Liver (tissue), 9 donors: ENCODE measurements around the gene SATB1. TPM values are rescaled to one million over a fixed set of nuclear protein-coding genes. Genes with fewer than 3 reads are reported as not detected.

Source experiments
- DNase-seq: peaks from one replicate; pipeline ENCODE4 v3.0.0-alpha.2; 2017; ENCODE audit warnings: low spot score
- H3K27ac ChIP-seq, 2 donors: one replicate each; pipeline ENCODE4 v1.7.0; 2013; ENCODE audit warnings: inconsistent platforms in 2 of 2, low read length in 2 of 2, control low read depth in 1 of 2, low read depth in 1 of 2, mild to moderate bottlenecking in 1 of 2
- H3K27me3 ChIP-seq, 4 donors: one replicate each; pipeline versions ENCODE4 v1.6.1 to v1.7.0; 2013; ENCODE audit warnings: low read length in 3 of 4, inconsistent platforms in 1 of 4, mild to moderate bottlenecking in 1 of 4, moderate library complexity in 1 of 4; ENCODE audit not compliant: control insufficient read depth in 4 of 4, insufficient read depth in 4 of 4
- H3K36me3 ChIP-seq, 4 donors: one replicate each; pipeline versions ENCODE4 v1.6.1 to v1.7.0; 2013; ENCODE audit warnings: low read length in 3 of 4, mild to moderate bottlenecking in 3 of 4, low read depth in 1 of 4, moderate library complexity in 1 of 4; ENCODE audit not compliant: control insufficient read depth in 4 of 4, insufficient read depth in 3 of 4
- H3K4me1 ChIP-seq, 4 donors: one replicate each; pipeline versions ENCODE4 v1.6.1 to v1.7.0; 2013; ENCODE audit warnings: low read length in 3 of 4, mild to moderate bottlenecking in 3 of 4, moderate library complexity in 1 of 4; ENCODE audit not compliant: control insufficient read depth in 4 of 4, insufficient read depth in 4 of 4
- H3K4me3 ChIP-seq, 3 donors: one replicate each; pipeline versions ENCODE4 v1.6.1 to v1.7.0; 2013; ENCODE audit warnings: low read length in 3 of 3, control low read depth in 1 of 3, low read depth in 1 of 3, mild to moderate bottlenecking in 1 of 3
- H3K9ac ChIP-seq, 2 donors: one replicate each; pipeline ENCODE4 v1.7.0; 2013; ENCODE audit warnings: low read length in 2 of 2, mild to moderate bottlenecking in 2 of 2, moderate library complexity in 2 of 2, control low read depth in 1 of 2, low read depth in 1 of 2
- H3K9me3 ChIP-seq, 4 donors: one replicate each; pipeline versions ENCODE4 v1.6.1 to v1.7.0; 2013; ENCODE audit warnings: low read length in 3 of 4; ENCODE audit not compliant: control insufficient read depth in 4 of 4
- EGR1 ChIP-seq, 2 donors: IDR thresholded peaks; 2 replicates each; pipeline ENCODE4 v1.6.1; 2016 to 2018; ENCODE audit warnings: antibody characterized with exemption in 2 of 2, low read depth in 2 of 2
- FOXA1 ChIP-seq: IDR thresholded peaks from 2 replicates; pipeline ENCODE4 v1.6.1; 2016; ENCODE audit warnings: antibody characterized with exemption
- FOXA2 ChIP-seq: IDR thresholded peaks from 2 replicates; pipeline ENCODE4 v1.6.1; 2016; ENCODE audit warnings: antibody characterized with exemption
- GABPA ChIP-seq, 2 donors: IDR thresholded peaks in 1 of 2; conservative IDR thresholded peaks in 1 of 2; 2 replicates each; pipeline ENCODE4 v1.6.1; 2016; ENCODE audit warnings: antibody characterized with exemption in 2 of 2, mild to moderate bottlenecking in 1 of 2, moderate library complexity in 1 of 2
- HNF4A ChIP-seq, 2 donors: conservative IDR thresholded peaks; 2 replicates each; pipeline ENCODE4 v1.6.1; 2016; ENCODE audit warnings: antibody characterized with exemption in 2 of 2, mild to moderate bottlenecking in 2 of 2
- HNF4G ChIP-seq: IDR thresholded peaks from 2 replicates; pipeline ENCODE4 v1.6.1; 2016; ENCODE audit warnings: antibody characterized with exemption
- NR2F2 ChIP-seq: IDR thresholded peaks from 2 replicates; pipeline ENCODE4 v1.6.1; 2016; ENCODE audit warnings: antibody characterized with exemption
- RAD21 ChIP-seq, 2 donors: IDR thresholded peaks; 2 replicates each; pipeline ENCODE4 v1.6.1; 2016; ENCODE audit warnings: antibody characterized with exemption in 2 of 2, mild to moderate bottlenecking in 2 of 2
- RXRA ChIP-seq, 2 donors: IDR thresholded peaks; 2 replicates each; pipeline ENCODE4 v1.6.1; 2017 to 2018; ENCODE audit warnings: antibody characterized with exemption in 2 of 2, mild to moderate bottlenecking in 1 of 2
- SP1 ChIP-seq: IDR thresholded peaks from 2 replicates; pipeline ENCODE4 v1.6.1; 2018; ENCODE audit warnings: antibody characterized with exemption, mild to moderate bottlenecking
- TAF1 ChIP-seq: conservative IDR thresholded peaks from 2 replicates; pipeline ENCODE4 v1.6.1; 2016; ENCODE audit warnings: antibody characterized with exemption, mild to moderate bottlenecking
- YY1 ChIP-seq: IDR thresholded peaks from 2 replicates; pipeline ENCODE4 v1.6.1; 2016; ENCODE audit warnings: antibody characterized with exemption, mild to moderate bottlenecking
- ZBTB33 ChIP-seq: IDR thresholded peaks from 2 replicates; pipeline ENCODE4 v1.6.1; 2016; ENCODE audit warnings: antibody characterized with exemption
- WGBS: extraction: QIAGEN DNeasy Blood & Tissue Kit; methylation state at CpG from one replicate; pipeline ENCODE4 v1.1.7; 2013; 5-methylcytosine and 5-hydroxymethylcytosine counted together
- polyA plus RNA-seq, 2 donors: library from polyadenylated mRNA; stranded (reverse) in 1 of 2; unstranded in 1 of 2; fragments of 200-250 nt in 1 of 2; fragments of >200 nt in 1 of 2; fragmentation: Nextera tagmentation in 1 of 2; extraction: Ambion mirVana in 1 of 2; gene quantifications; one replicate each; pipeline versions ENCODE4 v1.2.1 to v1.2.3, GENCODE V29; 2013 to 2015
- total RNA-seq, 2 donors: library from RNA; depleted of rRNA; stranded (reverse); fragments of >200 nt; gene quantifications; one replicate each; pipeline ENCODE4 v1.2.3, GENCODE V29; 2014
- TF ChIP-seq, protein P1 (sequence below): IDR thresholded peaks from 2 replicates; pipeline ENCODE4 v1.6.1; 2016; ENCODE audit warnings: antibody characterized with exemption, mild to moderate bottlenecking
- TF ChIP-seq, protein P2 (sequence below): IDR thresholded peaks from 2 replicates; pipeline ENCODE4 v1.6.1; 2016; ENCODE audit warnings: antibody characterized with exemption
- TF ChIP-seq, protein P3 (sequence below): fragments of 150-350 bp; IDR thresholded peaks from 2 replicates; pipeline ENCODE4 v1.5.1; 2017; ENCODE audit warnings: improper control_type of control experiment, low read depth, low read length; ENCODE audit not compliant: missing input control
- donor health status: healthy.
- donor health status: healthy.
- donor health status: healthy.
- donor health status: healthy.
- donor health status: healthy.

The SATB1 gene
- total and polyA plus RNA-seq, 4 donors: 4.3 to 23.7 (median 10.5) TPM

GRCh38 chr3:18354701-18355100 is 70.4 kb downstream of the SATB1 start:
- H3K9ac ChIP-seq: no peak overlapping the region
- H3K27ac ChIP-seq: no peak overlapping the region
- DNase-seq: no peak
- 92% methylated on average over 5 of the region's 5 CpGs for WGBS
- H3K27me3 ChIP-seq: no peaks in the 10 kb centered on the region
- H3K9me3 ChIP-seq: no peaks in the 10 kb centered on the region
- peaks cover 0 to 17% (median 5%) of the 10 kb centered on the region in 4 donors for H3K36me3 ChIP-seq
- no peak for TF ChIP-seq HNF4A (conservative IDR thresholded peaks at IDR 0.05)
- TF ChIP-seq, protein P1, sequence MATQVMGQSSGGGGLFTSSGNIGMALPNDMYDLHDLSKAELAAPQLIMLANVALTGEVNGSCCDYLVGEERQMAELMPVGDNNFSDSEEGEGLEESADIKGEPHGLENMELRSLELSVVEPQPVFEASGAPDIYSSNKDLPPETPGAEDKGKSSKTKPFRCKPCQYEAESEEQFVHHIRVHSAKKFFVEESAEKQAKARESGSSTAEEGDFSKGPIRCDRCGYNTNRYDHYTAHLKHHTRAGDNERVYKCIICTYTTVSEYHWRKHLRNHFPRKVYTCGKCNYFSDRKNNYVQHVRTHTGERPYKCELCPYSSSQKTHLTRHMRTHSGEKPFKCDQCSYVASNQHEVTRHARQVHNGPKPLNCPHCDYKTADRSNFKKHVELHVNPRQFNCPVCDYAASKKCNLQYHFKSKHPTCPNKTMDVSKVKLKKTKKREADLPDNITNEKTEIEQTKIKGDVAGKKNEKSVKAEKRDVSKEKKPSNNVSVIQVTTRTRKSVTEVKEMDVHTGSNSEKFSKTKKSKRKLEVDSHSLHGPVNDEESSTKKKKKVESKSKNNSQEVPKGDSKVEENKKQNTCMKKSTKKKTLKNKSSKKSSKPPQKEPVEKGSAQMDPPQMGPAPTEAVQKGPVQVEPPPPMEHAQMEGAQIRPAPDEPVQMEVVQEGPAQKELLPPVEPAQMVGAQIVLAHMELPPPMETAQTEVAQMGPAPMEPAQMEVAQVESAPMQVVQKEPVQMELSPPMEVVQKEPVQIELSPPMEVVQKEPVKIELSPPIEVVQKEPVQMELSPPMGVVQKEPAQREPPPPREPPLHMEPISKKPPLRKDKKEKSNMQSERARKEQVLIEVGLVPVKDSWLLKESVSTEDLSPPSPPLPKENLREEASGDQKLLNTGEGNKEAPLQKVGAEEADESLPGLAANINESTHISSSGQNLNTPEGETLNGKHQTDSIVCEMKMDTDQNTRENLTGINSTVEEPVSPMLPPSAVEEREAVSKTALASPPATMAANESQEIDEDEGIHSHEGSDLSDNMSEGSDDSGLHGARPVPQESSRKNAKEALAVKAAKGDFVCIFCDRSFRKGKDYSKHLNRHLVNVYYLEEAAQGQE: no peak
- no peak for TF ChIP-seq NR2F2
- no peak for TF ChIP-seq RAD21 (IDR thresholded peaks at IDR 0.05)
- peaks cover 0 to 3% (median 0%) of the 10 kb centered on the region in 4 donors for H3K4me1 ChIP-seq
- H3K4me3 ChIP-seq: no peak overlapping the region

DNA sequence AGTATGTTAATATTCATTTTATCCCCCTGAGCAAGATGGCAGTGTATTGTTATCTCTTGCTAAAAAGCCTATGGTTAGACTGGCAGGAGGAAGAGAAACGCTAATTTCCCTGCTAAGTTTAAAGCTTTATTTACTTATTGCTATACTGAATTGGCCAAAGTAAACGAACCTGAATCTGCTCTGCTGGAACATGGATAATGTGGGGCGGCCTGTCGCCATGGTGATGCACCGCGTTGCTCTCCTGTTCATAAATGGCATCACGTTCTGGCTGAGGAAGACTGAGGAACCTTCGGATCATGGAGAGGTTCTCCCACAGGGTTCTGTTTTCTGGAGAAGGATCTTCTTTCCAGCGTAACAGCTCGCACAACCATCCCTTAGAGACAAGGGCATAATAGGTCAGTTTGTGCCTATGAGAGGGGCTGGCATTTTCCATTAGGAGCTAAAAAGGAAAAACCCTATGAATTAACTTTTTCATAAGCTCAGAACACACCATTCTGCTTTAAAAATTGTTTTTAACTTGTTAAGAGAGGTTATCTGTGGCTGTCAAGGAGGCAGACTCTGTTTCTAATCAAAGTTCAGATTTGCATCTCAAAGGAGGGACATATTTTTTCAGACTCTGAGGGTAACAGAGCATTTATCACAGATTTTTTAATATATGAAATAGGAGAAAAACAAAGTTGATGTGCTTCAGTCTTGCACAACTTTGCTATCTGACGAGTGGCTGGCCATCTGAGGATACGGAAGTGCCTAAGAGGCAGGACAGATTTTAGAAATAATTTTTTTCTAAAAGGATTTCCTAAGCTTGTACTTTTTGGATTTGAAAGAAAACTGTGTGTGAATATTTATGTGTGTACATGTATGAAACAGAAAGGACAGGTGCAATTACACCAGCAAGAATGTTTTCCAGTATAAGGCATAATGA is 73.1 kb downstream of the SATB1 start:
- TF ChIP-seq RXRA (IDR thresholded peaks at IDR 0.05): peak in 1 of 2 donors; percentile 15
- TF ChIP-seq, protein P1: no peak
- peak; percentile 32 for TF ChIP-seq FOXA1
- no peak for TF ChIP-seq EGR1 (IDR thresholded peaks at IDR 0.05; ENCODE audit: low read depth in 2 of 2)
- TF ChIP-seq, protein P2, sequence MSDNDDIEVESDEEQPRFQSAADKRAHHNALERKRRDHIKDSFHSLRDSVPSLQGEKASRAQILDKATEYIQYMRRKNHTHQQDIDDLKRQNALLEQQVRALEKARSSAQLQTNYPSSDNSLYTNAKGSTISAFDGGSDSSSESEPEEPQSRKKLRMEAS: no peak
- no peak for TF ChIP-seq TAF1
- TF ChIP-seq, protein P3, sequence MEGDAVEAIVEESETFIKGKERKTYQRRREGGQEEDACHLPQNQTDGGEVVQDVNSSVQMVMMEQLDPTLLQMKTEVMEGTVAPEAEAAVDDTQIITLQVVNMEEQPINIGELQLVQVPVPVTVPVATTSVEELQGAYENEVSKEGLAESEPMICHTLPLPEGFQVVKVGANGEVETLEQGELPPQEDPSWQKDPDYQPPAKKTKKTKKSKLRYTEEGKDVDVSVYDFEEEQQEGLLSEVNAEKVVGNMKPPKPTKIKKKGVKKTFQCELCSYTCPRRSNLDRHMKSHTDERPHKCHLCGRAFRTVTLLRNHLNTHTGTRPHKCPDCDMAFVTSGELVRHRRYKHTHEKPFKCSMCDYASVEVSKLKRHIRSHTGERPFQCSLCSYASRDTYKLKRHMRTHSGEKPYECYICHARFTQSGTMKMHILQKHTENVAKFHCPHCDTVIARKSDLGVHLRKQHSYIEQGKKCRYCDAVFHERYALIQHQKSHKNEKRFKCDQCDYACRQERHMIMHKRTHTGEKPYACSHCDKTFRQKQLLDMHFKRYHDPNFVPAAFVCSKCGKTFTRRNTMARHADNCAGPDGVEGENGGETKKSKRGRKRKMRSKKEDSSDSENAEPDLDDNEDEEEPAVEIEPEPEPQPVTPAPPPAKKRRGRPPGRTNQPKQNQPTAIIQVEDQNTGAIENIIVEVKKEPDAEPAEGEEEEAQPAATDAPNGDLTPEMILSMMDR: no peak
- peak; percentile 38 for TF ChIP-seq YY1
- no peak for TF ChIP-seq HNF4G
- TF ChIP-seq FOXA2: peak; percentile 64
- TF ChIP-seq GABPA (IDR thresholded peaks at IDR 0.05 in 1 of 2, conservative IDR thresholded peaks at IDR 0.05 in 1 of 2): no peak
- TF ChIP-seq SP1: no peak
- TF ChIP-seq HNF4A (conservative IDR thresholded peaks at IDR 0.05): no peak
- no peak for TF ChIP-seq ZBTB33
- WGBS: 55% methylated on average over 12 of the region's 12 CpGs
- Histone ChIP-seq H3K9me3 (no peaks in the 10 kb centered on the region), H3K4me3 (no peak overlapping the region), H3K9ac (no peak overlapping the region), H3K36me3 (peaks cover 2 to 27% (median 10%) of the 10 kb centered on the region in 4 donors), H3K4me1 (peaks cover 0 to 3% (median 0%) of the 10 kb centered on the region in 4 donors), H3K27me3 (no peaks in the 10 kb centered on the region), H3K27ac (no peak overlapping the region)
- no peak for DNase-seq
